ENCODE measurements around the gene HPCA. TPM values are rescaled to one million over a fixed set of nuclear protein-coding genes. Genes with fewer than 3 reads are reported as not detected.

The HPCA gene
- total and polyA plus RNA-seq, 2 of the 8 experiments (the other 6 are each of a cell fraction or from before 2014, with no cell fraction given): 0.70 to 1.4 TPM

GRCh38 chr1:32878637-32879041, 7.7 kb upstream of the HPCA start:
- no peak for DNase-seq (ENCODE audit: low read depth in 1 of 2, low spot score in 2 of 2)
- Histone ChIP-seq H3K4me2 (ENCODE audit: insufficient read depth in 1 of 2, low read depth in 2 of 2, low read length in 2 of 2) (no peak overlapping the region), H4K5ac (ENCODE audit: insufficient read length, low read depth, low read length) (no peak overlapping the region), H2BK20ac (ENCODE audit: low read length) (no peak overlapping the region), H3K79me2 (ENCODE audit: control insufficient read depth in 1 of 2, insufficient read depth in 2 of 2, low read length in 2 of 2) (no peaks in the 10 kb centered on the region), H4K91ac (replicated peaks; ENCODE audit: insufficient read length, low read length) (no peak overlapping the region), H4K8ac (ENCODE audit: extremely low read depth, insufficient read depth, low read length) (no peak overlapping the region), H3K9me3 (ENCODE audit: insufficient read depth in 2 of 2, low read depth in 1 of 2, low read length in 1 of 2) (no peaks in the 10 kb centered on the region), H3K4me1 (replicated peaks in 1 of 4; ENCODE audit: control insufficient read depth in 3 of 4, insufficient read depth in 4 of 4, low read length in 3 of 4) (peaks cover 3 to 28% (median 14%) of the 10 kb centered on the region in 4 experiments), H3K56ac (replicated peaks; ENCODE audit: insufficient read length, low read depth, low read length) (no peak overlapping the region), H3K23ac (ENCODE audit: insufficient read length) (no peak overlapping the region), H3K14ac (ENCODE audit: insufficient read length) (no peak overlapping the region), H3K4ac (replicated peaks; ENCODE audit: insufficient read length, low read depth, low read length) (no peak overlapping the region), H3K23me2 (ENCODE audit: low read depth, low read length) (no peaks in the 10 kb centered on the region), H2BK5ac (ENCODE audit: low read depth, low read length) (no peak overlapping the region), H2AFZ (ENCODE audit: low read length) (no peak overlapping the region), H2AK5ac (ENCODE audit: low read depth, low read length) (peak overlapping the region; percentile 76; the same call in 1 of the 2 replicates), H3K36me3 (ENCODE audit: control insufficient read depth in 2 of 4, insufficient read depth in 4 of 4, low read length in 3 of 4) (no peaks in the 10 kb centered on the region), H2BK12ac (ENCODE audit: low read depth, low read length) (no peak overlapping the region), H3K79me1 (ENCODE audit: low read depth, low read length) (no peaks in the 10 kb centered on the region), H3K4me3 (ENCODE audit: extremely low read depth in 1 of 4, insufficient read depth in 2 of 4, low read depth in 3 of 4, low read length in 4 of 4) (no peak overlapping the region), H3K9ac (replicated peaks in 1 of 4; ENCODE audit: extremely low read depth in 1 of 4, low read depth in 3 of 4, low read length in 3 of 4) (no peak overlapping the region), H3K27me3 (replicated peaks in 1 of 4; ENCODE audit: control insufficient read depth in 3 of 4, extremely low read depth in 1 of 4, insufficient read depth in 3 of 4, low read length in 3 of 4) (no peaks in the 10 kb centered on the region), H3K27ac (ENCODE audit: low read depth, low read length) (no peak overlapping the region), H2BK120ac (replicated peaks; ENCODE audit: low read depth, low read length) (no peak overlapping the region), H2BK15ac (ENCODE audit: low read length) (0 out of 2 replicates have a peak overlapping the region, but pooled peaks have one; percentile 40), H4K20me1 (replicated peaks in 1 of 2; ENCODE audit: control insufficient read depth in 1 of 2, insufficient read depth in 2 of 2, low read length in 2 of 2) (peaks cover 0 to 3% of the 10 kb centered on the region in 2 experiments), H3K18ac (ENCODE audit: extremely low read depth, low read length) (no peak overlapping the region; the same call in 1 of the 2 replicates)
- no peak for FAIRE-seq
- WGBS, 2 experiments (ENCODE audit: extremely low coverage in 1 of 2, insufficient coverage in 1 of 2, insufficient read length in 1 of 2, insufficient replicate concordance in 2 of 2, low coverage in 1 of 2, low lambda C conversion rate in 2 of 2, missing lambda C conversion rate in 1 of 2): 83% methylated on average over 5 of the region's 5 CpGs; no CpG with 5 or more reads in 1 of the 2 experiments
- POLR2A ChIA-PET (ENCODE audit: partially characterized antibody): interaction anchor here (1.3 kb wide), 1 partner anchor 62 kb away, joined by 4 read pairs; the partner anchor contains the start of gene YARS1
- CTCF ChIA-PET (ENCODE audit: partially characterized antibody): interaction anchor here (0.7 to 19.0 kb wide), 8 partner anchors 14 to 467 kb away, joined by 3 to 382 read pairs (median 3); partner anchors contain the start of genes AZIN2 and HPCA
